IPS-NIHi7 (cell line): ENCODE measurements around the gene TNRC6B.
"Not testable (repeated sequence)": the region's sequence is repeated elsewhere in the genome, so short reads cannot be mapped to it uniquely, and the experiment has no call there.

ENCODE experiments used
- DNase-seq: peaks from one replicate; pipeline ENCODE4 v3.0.0; 2012; ENCODE audit warnings: mixed read lengths; ENCODE audit errors: extremely low spot score

Gene TNRC6B

GRCh38 chr22:40347300-40347699 lies 169.6 kb downstream of the TNRC6B start:
- no peak for DNase-seq

DNA sequence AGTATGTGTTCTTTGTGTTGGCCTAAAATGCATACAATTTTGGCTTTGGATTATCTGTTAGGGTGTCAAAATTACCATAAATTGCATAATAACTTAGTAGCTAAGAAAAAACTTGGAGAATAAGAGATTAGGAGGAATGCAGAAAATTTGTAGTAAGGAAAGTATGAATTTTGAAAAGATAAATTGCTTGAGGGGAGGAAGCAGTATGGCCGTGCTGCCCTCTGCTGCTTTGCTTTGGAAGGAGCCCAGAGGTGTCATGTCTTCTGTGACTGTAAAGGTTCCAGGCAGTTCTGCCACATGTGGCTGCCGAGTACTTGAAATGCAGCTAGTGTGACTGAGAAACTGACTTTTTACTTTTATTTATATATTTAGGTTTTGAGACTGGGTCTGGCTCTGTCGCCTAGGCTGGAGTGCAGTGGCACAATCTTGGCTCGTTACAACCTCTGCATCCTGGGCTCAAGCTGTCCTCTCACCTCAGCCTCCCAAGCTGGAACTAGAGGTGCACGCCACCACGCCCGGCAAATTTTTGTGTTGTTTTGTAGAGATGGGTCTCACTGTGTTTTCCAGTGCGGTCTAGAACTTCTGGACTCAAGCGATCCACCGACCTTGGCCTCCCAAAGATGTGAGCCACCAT lies 170.4 kb downstream of the TNRC6B start:
- DNase-seq = peak; percentile 72

DNA sequence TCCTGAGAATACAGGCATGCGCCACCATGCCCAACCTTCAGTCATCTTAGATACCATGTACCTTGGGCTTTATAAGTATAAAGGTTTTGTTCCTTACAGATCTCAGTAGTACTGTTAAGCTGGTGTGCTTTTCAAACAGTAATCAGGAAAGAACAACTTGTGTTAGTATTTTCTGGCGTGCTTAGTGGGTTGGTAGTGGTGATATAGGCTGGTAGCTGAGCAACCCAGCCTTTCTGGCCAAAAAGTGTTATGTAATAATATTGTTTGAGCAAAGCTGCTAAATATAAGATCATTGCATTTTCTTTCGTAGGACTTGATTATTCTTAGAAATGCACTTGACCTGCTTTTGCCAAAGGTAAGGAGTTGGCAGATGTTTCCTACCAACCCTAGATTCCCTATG lies 175.0 kb downstream of the TNRC6B start:
- DNase-seq = no peak

DNA sequence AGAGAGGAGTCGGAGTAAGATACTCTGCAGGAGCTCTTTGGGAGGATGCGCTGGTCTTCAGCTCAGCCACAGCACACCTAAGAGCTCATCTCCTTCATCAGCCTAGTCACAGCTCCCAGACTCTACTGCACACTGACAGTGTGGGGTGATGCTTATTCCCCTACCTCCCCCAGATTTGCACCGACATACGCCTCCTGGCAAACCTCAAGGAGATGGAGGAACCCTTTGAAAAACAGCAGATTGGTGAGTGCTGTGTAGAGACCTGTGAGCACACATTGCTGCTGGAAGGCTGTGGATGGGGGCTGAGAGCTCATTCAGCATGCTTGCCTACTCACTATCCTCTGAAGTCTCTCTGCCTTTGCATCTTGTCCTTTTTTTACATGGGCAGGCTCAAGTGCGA lies 183.4 kb downstream of the TNRC6B start:
- no peak for DNase-seq

GRCh38 chr22:40363059-40363458 lies 185.3 kb downstream of the TNRC6B start:
- DNase-seq = no peak

- no peak for DNase-seq
Measured at GRCh38 chr22:40364431-40364830, 186.7 kb downstream of the TNRC6B start.

GRCh38 chr22:40366068-40366467 lies 188.3 kb downstream of the TNRC6B start:
- no peak for DNase-seq

GRCh38 chr22:40367342-40367741 lies 189.6 kb downstream of the TNRC6B start:
- no peak for DNase-seq

- no peak for DNase-seq
Measured at GRCh38 chr22:40368016-40368415, 190.3 kb downstream of the TNRC6B start.

DNA sequence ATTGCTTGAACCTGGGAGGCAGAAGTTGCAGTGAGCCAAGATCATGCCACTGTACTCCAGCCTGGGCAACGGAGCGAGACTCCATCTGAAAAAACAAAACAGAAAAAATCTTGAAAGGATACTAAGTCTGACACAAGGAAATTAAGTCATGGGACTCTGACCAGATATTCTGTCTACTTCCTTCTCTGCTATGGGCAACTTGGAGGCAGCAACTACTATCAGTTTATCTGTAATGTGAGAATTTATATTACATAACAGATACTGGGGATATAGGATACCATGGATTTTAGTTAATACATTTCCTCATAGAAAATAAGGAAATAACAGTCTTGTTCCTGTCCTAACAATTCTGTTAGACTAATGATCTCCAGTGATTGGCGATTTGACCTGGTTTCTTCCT lies 191.1 kb downstream of the TNRC6B start:
- DNase-seq = no peak

DNA sequence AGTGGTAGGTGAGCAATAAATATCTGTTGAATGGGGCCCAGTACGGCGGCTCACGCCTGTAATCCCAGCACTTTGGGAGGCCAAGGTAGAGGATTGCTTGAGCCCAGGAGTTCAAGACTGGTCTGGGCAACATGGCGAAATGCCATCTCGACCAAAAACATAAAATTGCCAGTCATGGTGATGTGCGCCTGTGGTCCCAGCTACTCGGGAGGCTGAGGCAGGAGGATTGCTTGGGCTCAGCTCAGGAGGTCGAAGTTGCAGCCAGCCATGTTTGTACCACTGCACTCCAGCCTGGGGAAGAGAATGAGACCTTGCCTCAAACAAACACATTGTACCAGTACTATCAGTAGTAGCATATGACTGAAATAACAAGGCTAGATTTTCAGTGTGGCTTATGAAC lies 196.8 kb downstream of the TNRC6B start:
- DNase-seq = no peak

DNA sequence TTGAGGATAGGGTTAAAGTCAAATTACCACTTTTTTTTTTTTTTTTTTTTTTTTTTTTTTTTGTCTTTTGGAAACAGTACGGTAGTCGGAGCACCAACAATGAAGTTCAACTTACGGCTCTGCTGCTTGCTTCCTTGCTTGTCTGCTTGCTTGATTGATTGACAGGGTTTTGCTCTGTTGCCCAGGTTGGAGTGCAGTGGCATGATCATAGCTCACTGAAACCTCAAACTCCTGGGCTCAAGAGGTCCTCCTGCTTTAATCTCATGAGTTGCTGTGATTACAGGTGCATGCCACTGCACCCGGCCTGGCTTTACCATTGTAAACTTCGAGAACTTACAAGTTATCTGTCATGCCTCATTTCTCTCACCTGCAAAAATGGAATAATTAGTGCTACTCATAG lies 198.4 kb downstream of the TNRC6B start:
- DNase-seq = no peak

GRCh38 chr22:40377931-40378330 lies 200.2 kb downstream of the TNRC6B start:
- DNase-seq = no peak

- not testable (repeated sequence) for DNase-seq
Measured at GRCh38 chr22:40378448-40378847, 200.7 kb downstream of the TNRC6B start.

- no peak for DNase-seq
Measured at GRCh38 chr22:40381461-40381860, 203.7 kb downstream of the TNRC6B start.

DNA sequence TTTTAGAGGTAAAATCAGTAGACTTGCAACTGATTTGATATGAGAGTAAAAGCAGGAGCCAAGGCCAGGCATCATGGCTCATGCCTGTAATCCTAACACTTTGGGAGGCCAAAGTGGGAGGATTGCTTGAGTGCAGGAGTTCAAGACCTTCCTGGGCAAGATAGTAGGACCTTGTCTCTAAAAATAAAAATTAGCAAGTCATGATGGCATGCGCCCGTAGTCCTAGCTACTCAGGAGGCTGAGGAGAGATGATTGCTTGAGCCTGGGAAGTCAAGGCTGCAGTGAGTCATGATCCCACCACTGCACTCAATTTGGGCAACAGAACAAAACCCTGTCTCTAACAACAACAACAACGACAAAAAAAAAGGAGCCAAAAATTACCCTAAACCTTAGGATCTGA lies 206.2 kb downstream of the TNRC6B start:
- DNase-seq = no peak

GRCh38 chr22:40385036-40385782 lies 207.5 kb downstream of the TNRC6B start:
- DNase-seq = no peak
